Measurements from ENCODE around the gene DCXR. TPM values are rescaled to one million over a fixed set of nuclear protein-coding genes. Genes with fewer than 3 reads are reported as not detected.
A peak's percentile ranks its signal among the peaks of the same experiment; 100 is the strongest.

Gene DCXR
- total and polyA plus RNA-seq, 2 of the 13 experiments (the other 11 are each of a cell fraction or from before 2014, with no cell fraction given), result 287 to 311 TPM

DNA sequence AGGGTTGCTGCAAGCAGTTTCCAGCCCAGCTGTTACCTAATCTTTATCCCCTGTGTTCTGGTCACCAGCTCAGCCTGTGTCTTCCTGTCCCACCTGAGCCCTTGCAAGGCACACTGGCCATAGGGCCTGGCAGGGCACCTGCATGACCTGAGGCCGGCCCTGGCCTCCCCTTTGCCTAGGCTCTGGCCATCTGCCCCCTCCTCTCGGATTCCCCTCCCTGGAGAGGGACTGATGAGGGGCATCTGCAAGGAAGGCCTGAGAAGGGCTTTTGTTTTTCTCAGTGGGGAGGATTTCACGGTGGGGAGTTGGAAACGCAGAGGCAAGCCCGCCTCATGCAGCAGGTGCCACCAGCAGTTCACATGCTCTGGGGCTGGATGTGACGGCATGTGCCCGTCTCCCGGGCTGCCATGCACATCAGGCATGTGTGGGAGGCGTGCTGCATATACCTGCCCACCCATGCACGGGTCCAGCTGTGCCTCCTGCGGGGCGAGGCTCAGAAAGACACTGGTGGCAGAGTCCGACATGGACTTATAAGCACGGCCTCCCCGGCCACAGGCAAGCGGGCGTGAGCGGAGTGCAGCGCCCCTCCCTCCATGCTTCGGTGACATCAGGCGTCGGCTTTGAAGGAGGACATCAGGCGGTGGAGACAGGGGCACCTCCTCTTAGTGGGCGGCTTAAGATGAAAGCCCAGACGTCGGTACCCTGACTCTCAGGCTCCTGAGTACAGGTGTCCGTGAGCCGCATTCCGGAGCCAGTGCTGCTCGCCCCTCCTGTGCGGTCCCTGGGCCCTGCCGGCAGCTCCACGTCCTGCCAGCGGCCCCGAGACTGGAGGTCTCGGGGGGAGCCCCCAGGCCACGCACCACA is 43.5 kb downstream of the DCXR start (continued):
- TF ChIP-seq ARID2 (CRISPR knock-in tag; IDR thresholded peaks at IDR 0.05; ENCODE audit: borderline replicate concordance), result peak; percentile 99
- TF ChIP-seq, protein P1, sequence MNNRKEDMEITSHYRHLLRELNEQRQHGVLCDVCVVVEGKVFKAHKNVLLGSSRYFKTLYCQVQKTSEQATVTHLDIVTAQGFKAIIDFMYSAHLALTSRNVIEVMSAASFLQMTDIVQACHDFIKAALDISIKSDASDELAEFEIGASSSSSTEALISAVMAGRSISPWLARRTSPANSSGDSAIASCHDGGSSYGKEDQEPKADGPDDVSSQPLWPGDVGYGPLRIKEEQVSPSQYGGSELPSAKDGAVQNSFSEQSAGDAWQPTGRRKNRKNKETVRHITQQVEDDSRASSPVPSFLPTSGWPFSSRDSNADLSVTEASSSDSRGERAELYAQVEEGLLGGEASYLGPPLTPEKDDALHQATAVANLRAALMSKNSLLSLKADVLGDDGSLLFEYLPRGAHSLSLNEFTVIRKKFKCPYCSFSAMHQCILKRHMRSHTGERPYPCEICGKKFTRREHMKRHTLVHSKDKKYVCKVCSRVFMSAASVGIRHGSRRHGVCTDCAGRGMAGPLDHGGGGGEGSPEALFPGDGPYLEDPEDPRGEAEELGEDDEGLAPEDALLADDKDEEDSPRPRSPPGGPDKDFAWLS (CRISPR knock-in tag; IDR thresholded peaks at IDR 0.05; ENCODE audit: borderline replicate concordance), result no peak
- no peak for TF ChIP-seq SMARCE1 (IDR thresholded peaks at IDR 0.05; ENCODE audit: borderline replicate concordance)
- TF ChIP-seq ZNF326 (CRISPR knock-in tag; IDR thresholded peaks at IDR 0.05; ENCODE audit: borderline replicate concordance), result peak; percentile 10
- TF ChIP-seq GZF1 (CRISPR knock-in tag; IDR thresholded peaks at IDR 0.05), result peak; percentile 88; the same call in 1 of the 2 replicates
- 0 out of 2 replicates have a peak, but pooled peaks have one; percentile 2 for TF ChIP-seq CBFB (CRISPR knock-in tag; IDR thresholded peaks at IDR 0.05)
- no peak for TF ChIP-seq ZNF746 (CRISPR knock-in tag; IDR thresholded peaks at IDR 0.05)
- TF ChIP-seq SIN3A (IDR thresholded peaks at IDR 0.05; ENCODE audit: borderline replicate concordance, low read depth, low read length), result peak; percentile 34; the same call in 1 of the 2 replicates
- TF ChIP-seq SOX13 (IDR thresholded peaks at IDR 0.05), result no peak
- no peak; a peak in 1 of 4 replicates for TF ChIP-seq SOX13 (CRISPR knock-in tag; conservative IDR thresholded peaks at IDR 0.05 in 1 of 2, IDR thresholded peaks at IDR 0.05 in 1 of 2)
- TF ChIP-seq ZNF569 (CRISPR knock-in tag; IDR thresholded peaks at IDR 0.05; ENCODE audit: borderline replicate concordance), result peak; percentile 50; the same call in 1 of the 2 replicates
- TF ChIP-seq TCF7L2 (IDR thresholded peaks at IDR 0.05; ENCODE audit: low read depth, low read length), result no peak
- 0 out of 2 replicates have a peak, but pooled peaks have one; percentile 81 for TF ChIP-seq KLF13 (CRISPR knock-in tag; IDR thresholded peaks at IDR 0.05)
- peak; percentile 88 for TF ChIP-seq IKZF4 (CRISPR knock-in tag; IDR thresholded peaks at IDR 0.05; ENCODE audit: borderline replicate concordance, low read depth, not compliant biosample characterization)
- no peak for TF ChIP-seq TEAD2 (CRISPR knock-in tag; IDR thresholded peaks at IDR 0.05)
- TF ChIP-seq MEF2D (CRISPR knock-in tag; IDR thresholded peaks at IDR 0.05), result peak; percentile 80
- 0 out of 2 replicates have a peak, but pooled peaks have one; percentile 49 for TF ChIP-seq SMAD9 (CRISPR knock-in tag; IDR thresholded peaks at IDR 0.05)
- no peak for TF ChIP-seq FOXP1 (IDR thresholded peaks at IDR 0.05)
- no peak for TF ChIP-seq FOXP1 (CRISPR knock-in tag; IDR thresholded peaks at IDR 0.05)
- no peak; the same call in 1 of the 2 replicates for TF ChIP-seq ZFP41 (CRISPR knock-in tag; IDR thresholded peaks at IDR 0.05; ENCODE audit: borderline replicate concordance)
- TF ChIP-seq ZFP90 (CRISPR knock-in tag; IDR thresholded peaks at IDR 0.05; ENCODE audit: borderline replicate concordance), result peak; percentile 37
- no peak for TF ChIP-seq HMG20B (CRISPR knock-in tag; conservative IDR thresholded peaks at IDR 0.05)
- TF ChIP-seq ARID4A (CRISPR knock-in tag; IDR thresholded peaks at IDR 0.05; ENCODE audit: borderline replicate concordance), result 0 out of 2 replicates have a peak, but pooled peaks have one; percentile 23
- TF ChIP-seq, protein P2, sequence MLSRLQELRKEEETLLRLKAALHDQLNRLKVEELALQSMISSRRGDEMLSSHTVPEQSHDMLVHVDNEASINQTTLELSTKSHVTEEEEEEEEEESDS (CRISPR knock-in tag; IDR thresholded peaks at IDR 0.05; ENCODE audit: borderline replicate concordance), result 0 out of 2 replicates have a peak, but pooled peaks have one; percentile 90
